NCI-H345 (cell line): ENCODE measurements around the gene PCDH19.
A peak's percentile ranks its signal among the peaks of the same experiment; 100 is the strongest.

Experiments
- DNase-seq: peaks from one replicate; lab custom pipeline; 2025; lab: John Stamatoyannopoulos, UW

The PCDH19 gene

DNA sequence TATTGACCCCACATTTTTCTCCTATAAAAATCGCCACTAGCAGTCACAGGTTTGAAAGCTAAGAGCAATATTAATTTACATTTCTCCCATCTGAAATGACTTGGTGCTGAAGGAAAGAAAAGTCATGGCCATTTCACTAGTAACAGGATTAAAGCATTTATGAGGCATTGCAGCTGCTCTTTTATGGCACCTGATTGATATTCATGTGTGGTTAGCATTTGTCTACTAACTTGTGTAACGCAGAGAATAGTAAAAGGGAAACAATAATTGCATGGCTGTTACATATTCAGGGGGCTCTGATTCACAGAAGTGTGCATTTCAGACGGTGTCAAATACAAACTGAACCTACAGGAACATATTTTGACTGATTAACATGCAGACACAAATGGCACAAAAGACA, 5.2 kb downstream of the PCDH19 start:
- DNase-seq: no peak

DNA sequence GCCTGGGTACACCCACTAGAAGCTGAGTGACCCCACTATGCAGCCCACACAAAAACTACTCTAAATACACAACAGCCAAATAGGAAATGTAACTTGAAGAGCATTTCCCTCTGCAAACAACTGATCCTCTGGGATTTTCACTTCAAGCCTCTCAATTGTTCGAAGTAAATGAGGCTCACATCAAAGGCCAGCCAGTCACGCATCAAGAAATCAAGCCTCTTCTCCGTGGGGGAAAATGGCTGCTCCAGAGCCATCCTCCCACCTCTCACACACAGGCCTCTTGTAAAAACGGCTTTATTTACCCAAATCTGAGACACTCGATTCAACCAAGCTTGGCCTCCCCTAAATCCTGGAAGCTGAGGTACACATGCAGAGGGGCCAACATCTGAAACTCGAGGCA, 14.3 kb downstream of the PCDH19 start:
- peak; percentile 8 for DNase-seq

DNA sequence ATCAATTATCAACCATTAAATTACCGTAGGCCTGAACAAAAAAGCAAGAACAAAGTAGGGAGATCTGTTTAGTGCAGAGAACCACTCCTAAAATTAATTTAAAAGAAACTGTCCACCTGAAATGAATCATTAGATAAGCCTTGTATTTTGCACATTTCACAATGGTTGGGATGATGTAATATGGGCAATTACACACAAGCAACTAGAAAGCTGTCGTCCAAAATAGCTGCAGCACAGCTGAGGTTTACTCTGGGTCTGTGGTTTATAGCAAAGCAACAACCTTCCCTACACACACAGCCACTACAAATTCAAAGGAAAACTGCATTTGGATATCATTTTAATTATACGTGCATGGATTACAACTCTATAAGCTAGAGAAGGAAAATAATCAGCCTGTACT, 28.5 kb downstream of the PCDH19 start:
- no peak for DNase-seq

DNA sequence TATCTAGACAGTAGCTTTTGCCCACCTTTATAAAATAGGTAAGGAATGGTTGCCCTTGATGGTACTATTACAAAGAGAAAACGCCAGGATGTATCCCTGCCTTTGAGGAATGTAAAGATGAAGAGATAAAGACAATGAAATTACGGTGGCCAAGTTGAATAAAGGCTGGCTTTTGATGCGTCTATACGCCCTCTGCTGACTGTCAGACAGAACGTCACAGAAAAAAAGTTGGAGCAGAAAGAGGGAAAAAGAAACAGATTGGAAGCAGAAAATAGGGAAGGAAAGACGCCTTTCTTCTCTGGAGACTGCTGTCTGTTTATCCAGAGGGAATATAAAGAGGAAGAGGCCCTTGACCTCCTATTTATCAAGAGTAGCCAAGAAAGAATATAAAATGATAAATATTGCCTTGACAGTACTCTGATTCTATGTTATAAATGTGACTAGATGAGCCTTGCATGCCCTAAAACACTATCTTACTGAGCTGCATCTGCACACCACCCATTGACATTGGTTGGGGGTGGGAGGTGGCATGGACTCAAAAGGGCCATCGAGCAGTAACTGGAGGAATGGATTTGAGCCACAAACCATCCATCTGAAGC, 30.6 kb downstream of the PCDH19 start:
- DNase-seq: no peak

DNA sequence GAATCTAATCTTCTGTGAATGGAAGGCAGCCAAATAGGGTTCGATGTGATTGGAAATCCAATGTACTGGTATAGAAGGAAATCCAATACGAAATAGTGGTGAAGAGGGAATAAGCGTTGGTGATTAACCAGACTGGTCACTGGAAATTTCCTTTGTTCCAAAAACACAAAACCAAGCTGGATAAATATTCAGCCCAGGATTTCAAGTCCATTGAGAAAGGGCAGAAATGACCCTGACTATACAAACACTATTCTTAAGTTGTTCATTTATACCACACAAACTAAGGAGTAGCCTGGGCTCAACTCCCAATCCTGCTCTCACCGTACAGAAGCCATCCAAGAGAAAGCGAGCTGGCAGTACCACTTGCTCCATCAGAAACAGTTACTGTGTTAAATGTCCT, 32.2 kb downstream of the PCDH19 start:
- DNase-seq: no peak

DNA sequence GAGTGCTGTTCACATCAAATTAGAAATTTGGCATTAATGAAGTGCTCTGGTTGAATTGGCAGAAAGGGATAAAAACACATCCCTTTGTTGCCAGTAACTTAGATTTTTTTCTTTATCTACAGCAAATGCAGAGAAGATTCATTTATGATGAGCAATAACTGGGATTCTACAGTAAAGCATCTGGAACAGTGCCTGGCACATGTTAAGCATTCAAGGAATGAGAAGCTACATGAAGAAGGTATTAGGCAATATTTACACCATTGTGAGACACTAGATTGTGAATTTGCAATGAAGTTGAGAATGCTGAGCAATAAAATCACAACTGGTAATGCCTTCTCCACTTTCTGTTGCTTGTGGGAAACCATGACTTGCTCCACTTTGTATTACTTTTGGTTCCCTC, 33.5 kb downstream of the PCDH19 start:
- DNase-seq: no peak

DNA sequence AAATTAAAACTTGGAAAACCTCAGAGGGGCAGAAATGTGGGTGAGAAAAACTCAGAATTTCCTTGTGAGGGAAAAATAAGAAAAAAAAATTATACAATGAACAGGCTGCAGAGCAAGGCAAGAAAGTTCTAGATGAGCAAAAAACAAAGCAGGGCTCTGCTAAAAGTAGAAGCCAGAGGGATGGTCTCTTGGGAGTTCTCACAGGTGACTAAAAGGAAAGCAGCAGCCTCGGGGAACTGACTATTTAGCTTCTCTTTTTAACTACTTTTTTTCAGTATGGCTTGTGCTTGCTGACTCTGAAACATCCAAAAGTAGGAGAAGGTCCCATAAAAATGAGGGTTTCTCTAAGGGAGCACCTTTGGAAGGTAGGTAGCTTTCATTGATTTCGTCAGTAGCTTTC, 36.4 kb downstream of the PCDH19 start:
- DNase-seq: no peak

DNA sequence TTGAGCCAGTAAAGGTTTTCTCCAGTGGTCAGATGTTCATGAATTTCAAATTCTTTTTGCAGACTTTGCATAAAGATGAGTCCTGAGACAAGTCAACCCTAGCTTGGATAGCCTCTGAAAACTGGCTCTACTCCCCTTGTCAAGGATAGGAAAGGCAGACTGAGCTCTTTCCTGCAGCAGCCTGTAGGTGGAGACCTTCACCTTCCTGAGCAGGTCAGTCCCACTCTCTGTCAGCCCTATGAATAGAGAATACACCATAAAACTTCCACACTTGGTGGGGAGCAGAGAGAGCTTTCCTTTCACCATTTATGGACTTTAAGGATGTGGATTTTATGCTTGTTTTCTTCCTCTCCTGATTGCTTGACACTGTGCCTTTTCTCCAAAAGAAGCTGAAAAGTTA, 41.9 kb downstream of the PCDH19 start:
- DNase-seq: no peak

DNA sequence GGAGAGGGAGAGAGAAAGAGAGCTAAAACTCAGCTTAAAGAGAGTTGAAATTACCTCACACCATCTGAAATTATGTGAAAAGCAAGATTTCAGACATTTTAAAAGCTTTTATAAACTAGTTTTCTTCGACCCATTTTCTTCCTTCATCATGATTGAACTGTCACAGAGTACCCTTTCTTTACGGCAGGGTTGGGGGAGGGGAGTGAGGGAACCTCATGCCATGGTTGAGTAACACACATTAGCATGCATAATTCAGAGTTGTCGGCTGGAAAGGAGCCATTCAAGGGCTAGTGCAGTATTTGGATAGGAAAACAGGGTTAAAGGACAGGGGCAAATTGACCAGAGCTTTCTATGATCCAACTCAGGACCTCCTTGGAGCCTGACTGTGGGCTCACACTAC, 46.2 kb downstream of the PCDH19 start:
- no peak for DNase-seq

DNA sequence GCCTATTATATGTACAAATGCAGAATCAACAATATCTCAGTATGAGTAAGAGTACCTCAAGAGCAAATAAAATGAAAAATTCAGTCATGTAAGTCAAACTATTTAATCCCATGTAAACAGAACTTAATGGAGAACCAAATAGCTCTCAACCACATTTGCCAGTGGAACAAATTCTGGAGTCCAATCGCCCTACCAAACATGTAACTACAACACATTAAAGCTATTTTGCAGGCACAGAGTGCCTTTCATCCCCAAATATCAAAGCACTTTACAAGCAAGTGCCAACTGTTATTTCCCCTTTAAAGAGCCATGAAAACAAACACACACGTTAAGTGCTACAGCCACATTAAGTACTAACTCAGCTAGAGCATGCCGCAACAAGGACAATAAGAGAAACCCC, 51.3 kb downstream of the PCDH19 start:
- no peak for DNase-seq

DNA sequence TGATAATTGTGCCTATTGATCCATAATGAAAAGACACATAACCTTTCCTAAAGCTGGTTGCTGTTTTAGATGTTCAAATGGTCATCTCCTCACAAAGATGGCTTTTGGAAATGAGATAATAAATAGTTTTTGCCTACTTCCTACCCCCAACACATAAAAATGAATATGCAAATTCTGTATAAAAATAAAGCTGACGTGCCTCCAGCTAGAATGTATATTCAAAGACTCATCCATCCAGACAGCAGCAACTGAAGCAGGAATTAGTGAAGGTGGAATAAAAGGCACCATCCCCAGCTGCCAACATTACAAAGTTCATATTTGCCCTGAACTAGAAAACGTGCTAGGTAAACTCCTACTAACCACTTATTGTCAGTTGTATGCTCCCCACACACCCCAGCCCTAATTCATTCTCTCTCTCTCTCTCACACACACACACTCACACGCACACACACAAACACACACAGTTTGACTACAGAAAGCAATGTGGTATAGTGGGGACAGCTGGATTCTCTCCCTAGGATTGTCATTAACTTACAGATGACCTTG, 53.6 kb downstream of the PCDH19 start:
- no peak for DNase-seq

DNA sequence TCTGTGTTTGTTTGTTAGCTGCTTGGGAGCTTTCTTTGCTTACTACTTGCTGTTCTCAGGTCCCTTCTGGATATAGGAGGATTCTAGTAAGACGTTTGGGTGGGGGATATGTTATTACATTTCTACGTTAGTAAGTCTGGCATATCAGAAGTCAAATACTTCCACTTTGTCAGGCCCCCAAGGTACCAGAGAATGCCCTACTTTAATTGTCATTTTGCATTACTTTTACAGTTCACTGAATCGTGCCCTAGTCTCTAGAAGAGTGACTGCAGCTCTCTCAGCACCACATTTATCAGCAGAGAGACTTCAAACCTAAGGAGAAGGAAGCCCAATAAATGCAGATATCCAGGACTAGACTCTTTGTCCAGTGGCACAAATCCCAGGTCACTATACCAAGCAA, 54.4 kb downstream of the PCDH19 start:
- no peak for DNase-seq

DNA sequence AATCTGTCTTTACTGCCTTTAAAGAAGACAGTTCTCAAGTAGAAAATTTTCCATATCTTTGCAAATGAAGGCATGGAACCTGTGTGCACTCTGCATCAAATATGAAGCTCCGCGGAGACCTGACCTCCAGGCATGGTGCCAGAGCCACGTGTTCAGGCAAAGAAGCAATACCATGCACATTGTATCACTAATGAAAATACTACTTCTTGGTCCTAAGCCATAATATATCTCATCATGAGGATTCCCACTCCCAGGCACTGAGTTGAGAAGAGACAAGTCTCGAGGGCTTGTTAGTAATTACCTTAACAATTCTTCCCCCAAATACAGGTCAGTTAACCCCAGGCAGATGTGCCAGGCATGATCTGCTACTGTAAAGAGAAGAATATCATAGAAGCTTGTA, 56.7 kb downstream of the PCDH19 start:
- DNase-seq: no peak

DNA sequence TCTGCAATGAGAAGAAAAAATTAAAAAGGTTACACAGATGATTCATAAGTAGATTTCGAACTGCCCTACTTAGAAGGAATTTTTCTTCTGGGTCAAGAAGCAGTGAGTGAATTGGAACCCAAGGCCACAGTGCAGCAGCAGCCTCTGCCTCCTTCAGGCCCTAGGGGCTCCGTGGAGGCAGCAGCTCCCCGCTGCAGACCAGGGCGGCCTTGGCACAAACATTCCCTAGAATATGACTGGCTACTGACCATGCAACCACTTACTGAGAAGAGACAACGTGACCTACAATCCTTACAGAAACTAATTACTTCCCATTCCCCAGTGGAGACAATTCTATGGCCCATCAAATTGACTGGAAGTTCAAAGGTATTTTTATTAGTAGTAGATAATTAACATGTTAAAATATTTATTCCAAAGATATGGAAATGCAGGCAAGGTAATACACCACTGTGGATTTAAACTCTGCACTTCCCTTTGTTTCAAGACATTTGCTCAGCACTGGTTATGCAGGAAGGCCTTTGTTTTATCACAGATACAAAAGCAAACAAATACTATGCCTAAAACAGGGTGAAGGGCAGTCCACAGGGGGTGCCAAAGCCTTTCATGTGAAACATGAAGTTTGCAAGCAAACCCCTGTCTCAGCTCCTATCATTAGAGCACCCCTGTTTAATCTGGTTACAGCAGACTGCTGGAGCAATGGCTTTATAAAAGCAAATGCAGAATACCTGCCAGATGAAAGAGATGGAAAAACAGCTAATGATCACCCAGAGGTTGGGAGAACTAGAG, 59.2 kb downstream of the PCDH19 start:
- DNase-seq: no peak

DNA sequence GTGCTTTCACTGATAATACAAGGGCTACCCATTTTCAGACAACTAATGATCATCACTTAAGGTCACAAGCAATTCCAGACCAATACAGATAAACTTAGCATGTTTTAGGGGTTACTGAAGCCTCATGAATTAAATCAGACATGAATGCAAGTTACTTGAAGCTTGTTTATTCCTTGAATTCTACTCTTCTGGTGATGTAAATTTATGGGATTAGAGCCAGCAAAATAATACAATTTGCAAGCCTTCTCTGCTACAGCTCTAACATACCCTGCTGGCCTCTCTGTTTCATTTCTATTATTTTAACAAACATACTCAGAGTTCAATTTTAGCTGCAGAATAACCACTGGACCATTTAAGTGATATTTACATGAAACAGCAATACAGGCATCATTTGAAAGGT, 60.7 kb downstream of the PCDH19 start:
- no peak for DNase-seq

DNA sequence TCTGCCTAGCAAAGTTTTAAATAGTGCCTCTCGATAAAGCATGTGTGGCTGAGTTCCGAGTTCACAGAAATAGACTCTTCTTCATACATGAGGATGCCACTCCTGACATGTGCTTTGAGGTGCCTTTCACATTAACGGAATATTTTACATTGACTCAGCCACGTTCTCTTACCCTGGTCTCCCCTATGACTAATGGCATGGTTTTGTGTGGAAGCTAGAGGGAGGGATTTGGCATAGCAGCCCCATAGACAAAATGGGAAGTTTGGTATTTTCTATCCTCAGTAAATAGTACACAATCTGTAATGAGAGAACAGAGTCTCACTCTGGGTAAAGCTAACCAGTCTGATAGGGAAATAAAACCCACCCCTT, 68.9 kb downstream of the PCDH19 start:
- DNase-seq: no peak

DNA sequence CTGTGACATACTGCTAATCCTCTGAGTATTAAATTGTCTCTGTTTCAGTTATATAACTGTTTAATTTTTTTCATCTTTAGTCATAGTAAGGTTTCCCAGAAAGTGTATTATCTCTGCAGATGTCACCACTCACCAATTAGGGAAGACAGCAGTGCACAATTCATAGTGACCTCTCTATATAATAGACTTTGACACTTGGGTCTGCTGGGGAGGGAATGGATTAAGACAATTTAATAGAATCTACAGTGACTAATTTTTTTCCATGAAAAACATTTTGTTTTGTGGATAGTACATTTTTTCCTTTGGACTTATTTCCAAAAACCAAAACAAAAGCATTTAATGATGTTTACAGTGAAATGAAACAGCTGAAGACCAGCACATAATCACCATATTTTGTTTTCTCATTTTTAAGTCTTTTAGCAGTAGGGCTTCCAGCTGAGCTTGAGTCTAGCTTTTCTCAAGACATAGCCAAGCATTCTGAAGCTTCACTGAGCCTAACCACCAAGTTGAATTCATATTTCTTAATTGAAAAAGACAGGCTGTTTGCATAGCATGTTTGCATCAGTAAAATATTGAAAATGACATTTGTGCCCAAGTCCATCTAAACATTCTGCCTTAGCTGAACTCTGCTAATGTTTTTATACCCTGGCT, 69.5 kb downstream of the PCDH19 start:
- DNase-seq: no peak

DNA sequence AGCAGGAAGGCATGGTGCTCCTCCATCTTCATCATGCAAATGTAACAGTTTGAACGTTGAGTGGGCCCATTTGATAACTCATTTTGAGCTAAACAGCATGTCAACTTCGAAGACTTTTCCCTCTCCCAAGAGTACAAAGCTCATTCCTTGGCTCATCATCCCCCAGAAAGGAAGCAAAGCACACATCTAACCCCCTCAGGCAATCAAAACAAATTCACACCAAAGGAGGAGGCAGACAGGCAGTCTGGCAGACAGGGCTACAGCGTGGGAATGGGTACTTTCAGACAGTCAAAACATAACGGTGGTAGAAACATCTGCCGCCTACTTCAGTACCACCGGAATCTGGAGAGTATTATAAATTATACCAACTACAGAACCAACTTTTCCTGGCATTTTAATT, 81.7 kb downstream of the PCDH19 start:
- no peak for DNase-seq

DNA sequence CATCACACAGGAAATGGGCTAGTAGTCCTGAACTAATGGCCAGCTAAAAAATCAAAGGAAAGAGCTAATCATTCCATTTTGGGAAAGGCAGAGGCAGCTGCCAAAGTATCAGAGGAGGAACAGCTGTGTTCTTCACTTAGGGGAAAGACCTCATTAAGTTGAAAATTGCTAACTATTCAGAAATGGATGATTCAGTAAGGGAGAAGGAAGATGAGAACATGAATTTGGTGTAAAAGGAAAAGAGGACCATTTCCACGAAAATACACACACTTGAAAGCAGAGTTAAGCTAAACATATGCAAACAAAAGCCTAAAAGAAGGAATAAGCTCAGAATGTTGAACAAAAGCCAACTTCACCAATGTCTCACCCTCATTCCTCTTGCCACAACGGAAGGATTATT, 90.4 kb downstream of the PCDH19 start:
- no peak for DNase-seq

DNA sequence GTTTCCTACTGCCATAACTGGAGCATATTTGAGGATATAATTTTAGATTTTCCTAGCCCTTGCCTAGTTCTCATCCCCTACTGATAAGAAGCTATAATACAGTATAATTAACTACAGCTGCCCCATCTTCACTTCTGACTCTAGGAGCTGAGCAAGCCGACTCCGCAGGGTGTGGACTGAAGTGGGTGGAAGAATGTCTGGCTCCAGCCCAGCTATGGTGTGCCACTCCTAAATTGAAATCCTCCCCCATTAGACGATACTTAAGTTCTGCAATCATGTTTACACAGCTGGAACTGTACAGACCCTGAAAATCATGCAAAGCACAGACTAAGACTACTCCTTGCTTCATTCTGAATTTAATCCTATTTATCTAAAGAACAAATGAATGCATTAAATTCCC, 93.1 kb downstream of the PCDH19 start:
- DNase-seq: no peak

DNA sequence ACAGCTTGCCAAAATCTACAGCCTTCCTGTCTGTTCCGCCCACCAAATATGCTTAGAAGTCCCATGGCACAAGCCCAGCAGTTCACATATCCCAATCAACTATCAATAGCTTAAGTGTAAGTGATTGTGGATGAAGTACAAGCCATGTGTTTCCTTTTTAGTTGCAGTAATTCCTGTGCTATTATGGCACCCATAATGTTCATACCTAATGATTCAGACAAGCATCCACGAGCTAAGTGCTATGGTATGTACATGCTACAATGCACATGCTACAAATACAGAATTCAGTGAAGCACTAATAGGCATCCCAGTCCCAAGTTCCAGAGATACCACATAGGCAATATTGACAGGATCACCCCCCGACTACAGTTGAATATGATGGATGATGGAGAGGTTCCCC, 94.5 kb downstream of the PCDH19 start:
- no peak for DNase-seq

DNA sequence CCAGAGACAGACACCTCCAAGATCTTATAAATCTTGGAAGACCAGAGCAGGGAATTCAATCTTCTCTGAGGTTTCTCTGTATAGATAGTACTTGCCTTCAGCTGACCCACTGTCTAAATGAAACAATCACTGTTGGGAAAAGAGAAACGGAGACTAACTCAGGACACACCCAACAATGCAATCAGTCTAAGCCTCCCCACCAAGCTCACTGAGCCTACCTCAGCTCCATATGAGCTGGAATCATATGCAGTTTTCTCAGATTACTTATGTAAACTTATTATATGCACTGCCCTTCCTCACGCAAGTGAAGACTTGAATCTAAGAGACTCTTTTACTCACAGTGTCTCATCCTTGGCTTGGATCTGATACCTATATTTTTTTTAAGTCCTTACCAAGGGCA, 110.5 kb downstream of the PCDH19 start:
- no peak for DNase-seq

DNA sequence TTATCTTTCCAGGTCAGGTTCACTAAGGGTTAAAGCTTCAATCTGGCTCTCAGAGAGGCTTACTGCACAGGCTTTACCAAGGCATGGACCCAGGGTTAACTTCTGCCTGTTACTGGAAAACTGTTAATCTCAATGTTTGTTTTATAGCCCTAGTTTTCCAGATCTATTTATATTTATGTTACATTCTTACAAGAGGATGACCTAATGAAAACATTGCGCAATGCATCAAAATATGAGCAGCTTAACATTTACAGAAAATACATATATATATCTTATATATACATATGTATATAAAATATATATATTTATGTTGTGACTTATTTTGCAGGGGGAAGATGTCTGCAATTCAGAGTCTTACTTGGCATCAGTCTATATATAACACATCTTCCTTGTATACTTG, 112.3 kb downstream of the PCDH19 start:
- no peak for DNase-seq
